ENCODE results near the gene CBX1. TPM values are rescaled to one million over a fixed set of nuclear protein-coding genes. Genes with fewer than 3 reads are reported as not detected.

CBX1 gene
- total and polyA plus RNA-seq, 10 of the 15 experiments (the other 5 are each of a cell fraction or from before 2014, with no cell fraction given) = 11.8 to 99.2 (median 43.5) TPM

- peak; percentile 5; the same call in 1 of the 2 replicates for TF ChIP-seq ZNF687 (IDR thresholded peaks at IDR 0.05)
- TF ChIP-seq ZNF24 (IDR thresholded peaks at IDR 0.05) = 0 out of 2 replicates have a peak, but pooled peaks have one; percentile 15
- no peak for TF ChIP-seq CBX3 (IDR thresholded peaks at IDR 0.05; ENCODE audit: borderline replicate concordance, low read depth)
- no peak for TF ChIP-seq STAT3 (IDR thresholded peaks at IDR 0.05; ENCODE audit: low read depth, low read length)
- peak; percentile 20; the same call in 1 of the 2 replicates for TF ChIP-seq POLR2AphosphoS5 (IDR thresholded peaks at IDR 0.05; ENCODE audit: low read length)
- no peak for TF ChIP-seq POLR2AphosphoS2 (IDR thresholded peaks at IDR 0.05; ENCODE audit: low read depth, low read length)
- no peak for TF ChIP-seq ZBTB33 (IDR thresholded peaks at IDR 0.05)
- TF ChIP-seq MAX (IDR thresholded peaks at IDR 0.05; ENCODE audit: low read depth, low read length) = no peak
- TF ChIP-seq KAT2A (conservative IDR thresholded peaks at IDR 0.05; ENCODE audit: control insufficient read depth, low read depth, low read length) = no peak
Observed at GRCh38 chr17:48111937-48112241, 10.6 kb upstream of the CBX1 start (continued).
